ENCODE measurements around the gene DNAJB11.
"Not testable (repeated sequence)": the region's sequence is repeated elsewhere in the genome, so short reads cannot be mapped to it uniquely, and the experiment has no call there.

Gene DNAJB11

GRCh38 chr3:186620213-186621092 lies 49.9 kb downstream of the DNAJB11 start:
- DNase-seq: no peak

- DNase-seq: no peak
These were observed 51.6 kb downstream of the DNAJB11 start for GRCh38 chr3:186621894-186622650.

- no peak for DNase-seq
These were observed 52.3 kb downstream of the DNAJB11 start for GRCh38 chr3:186622651-186623310.

GRCh38 chr3:186624598-186624997 lies 54.1 kb downstream of the DNAJB11 start:
- no peak for DNase-seq

- no peak for DNase-seq
These were observed 55.1 kb downstream of the DNAJB11 start for GRCh38 chr3:186625600-186626042.

- no peak for DNase-seq
These were observed 55.8 kb downstream of the DNAJB11 start for GRCh38 chr3:186626254-186626847.

- no peak for DNase-seq
These were observed 57.4 kb downstream of the DNAJB11 start for GRCh38 chr3:186627852-186628414.

GRCh38 chr3:186628756-186629155 lies 58.2 kb downstream of the DNAJB11 start:
- DNase-seq: no peak

- no peak for DNase-seq
These were observed 60.6 kb downstream of the DNAJB11 start for GRCh38 chr3:186630950-186631641.

GRCh38 chr3:186633481-186633880 lies 63.0 kb downstream of the DNAJB11 start:
- DNase-seq: no peak

GRCh38 chr3:186634207-186634606 lies 63.7 kb downstream of the DNAJB11 start:
- DNase-seq: not testable (repeated sequence)

Data from SHP77 treated with DMSO at 0.1 percent for 48 hours (cell line).